ENCODE data around the gene FLT1. TPM values are rescaled to one million over a fixed set of nuclear protein-coding genes. Genes with fewer than 3 reads are reported as not detected.

FLT1 gene
- polyA plus RNA-seq, 1 donor (not counting 4 experiments of a cell fraction or from before 2014, with no cell fraction given): 0.01 TPM

DNA sequence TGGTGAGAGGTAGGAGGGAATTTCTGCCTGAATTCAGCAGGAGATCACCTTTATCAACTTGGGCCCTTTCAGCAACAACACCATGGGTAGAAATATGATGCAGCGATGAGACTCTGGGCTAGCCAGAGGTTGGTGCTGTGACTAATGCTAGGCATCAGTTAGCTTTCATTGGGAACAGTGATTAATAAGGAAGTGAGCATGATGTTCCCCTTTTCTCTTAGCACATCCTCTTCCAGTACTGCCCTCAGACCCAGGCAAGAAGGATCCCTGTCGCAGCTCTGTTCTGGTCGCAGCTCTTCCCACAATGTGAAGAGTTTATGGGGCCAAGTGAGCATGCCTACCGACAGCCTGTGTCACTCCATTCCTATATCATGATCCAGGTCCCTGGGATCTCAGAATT lies 100.5 kb downstream of the FLT1 start:
- H3K27ac ChIP-seq (ENCODE audit: control insufficient read depth, insufficient read depth, low read length): no peak overlapping the region
- H3K4me2 ChIP-seq (ENCODE audit: control insufficient read depth, extremely low read depth, insufficient read depth, low read depth, low read length): no peak overlapping the region
- no peaks in the 10 kb centered on the region for H3K36me3 ChIP-seq (ENCODE audit: control insufficient read depth in 2 of 2, extremely low read depth in 1 of 2, insufficient read depth in 2 of 2, low read length in 2 of 2)
- H3K79me2 ChIP-seq (ENCODE audit: control insufficient read depth, insufficient read depth, low read length): no peaks in the 10 kb centered on the region
- no peak overlapping the region for H3K4me3 ChIP-seq (ENCODE audit: control insufficient read depth in 2 of 3, extremely low read depth in 1 of 3, insufficient read depth in 2 of 3, low read depth in 1 of 3, low read length in 3 of 3)
- DNase-seq (ENCODE audit: low read depth, low spot score) (no peak), FAIRE-seq (no peak)
- dilution Hi-C loops (cut with MboI; ENCODE audit: extremely low pct_ligation_motif_present, low sequenced_read_pairs): no loop called here
- no peak for TF ChIP-seq EZH2 (IDR thresholded peaks at IDR 0.05; ENCODE audit: low read length)
- TF ChIP-seq, protein P1, sequence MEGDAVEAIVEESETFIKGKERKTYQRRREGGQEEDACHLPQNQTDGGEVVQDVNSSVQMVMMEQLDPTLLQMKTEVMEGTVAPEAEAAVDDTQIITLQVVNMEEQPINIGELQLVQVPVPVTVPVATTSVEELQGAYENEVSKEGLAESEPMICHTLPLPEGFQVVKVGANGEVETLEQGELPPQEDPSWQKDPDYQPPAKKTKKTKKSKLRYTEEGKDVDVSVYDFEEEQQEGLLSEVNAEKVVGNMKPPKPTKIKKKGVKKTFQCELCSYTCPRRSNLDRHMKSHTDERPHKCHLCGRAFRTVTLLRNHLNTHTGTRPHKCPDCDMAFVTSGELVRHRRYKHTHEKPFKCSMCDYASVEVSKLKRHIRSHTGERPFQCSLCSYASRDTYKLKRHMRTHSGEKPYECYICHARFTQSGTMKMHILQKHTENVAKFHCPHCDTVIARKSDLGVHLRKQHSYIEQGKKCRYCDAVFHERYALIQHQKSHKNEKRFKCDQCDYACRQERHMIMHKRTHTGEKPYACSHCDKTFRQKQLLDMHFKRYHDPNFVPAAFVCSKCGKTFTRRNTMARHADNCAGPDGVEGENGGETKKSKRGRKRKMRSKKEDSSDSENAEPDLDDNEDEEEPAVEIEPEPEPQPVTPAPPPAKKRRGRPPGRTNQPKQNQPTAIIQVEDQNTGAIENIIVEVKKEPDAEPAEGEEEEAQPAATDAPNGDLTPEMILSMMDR (optimal IDR thresholded peaks at IDR 0.05 in 1 of 3, IDR thresholded peaks at IDR 0.05 in 1 of 3, conservative IDR thresholded peaks at IDR 0.05 in 1 of 3; ENCODE audit: extremely low read depth in 1 of 3, insufficient read depth in 2 of 3, low read length in 3 of 3): no peak
- peaks cover under 1% of the 10 kb centered on the region for H3K27me3 ChIP-seq (ENCODE audit: control insufficient read depth, extremely low read depth, insufficient read depth, low read length)
- no peaks in the 10 kb centered on the region for H4K20me1 ChIP-seq (ENCODE audit: control insufficient read depth, extremely low read depth, insufficient read depth, low read length)
- no peaks in the 10 kb centered on the region for H3K9me1 ChIP-seq (ENCODE audit: control insufficient read depth, extremely low read depth, insufficient read depth, low read length)
- H3K9ac ChIP-seq (ENCODE audit: control insufficient read depth, extremely low read depth, insufficient read depth, low read length): no peak overlapping the region
- no peak overlapping the region for H2AFZ ChIP-seq (ENCODE audit: control insufficient read depth, low read length)
- H3K4me1 ChIP-seq (ENCODE audit: control insufficient read depth, extremely low read depth, insufficient read depth, low read length): no peaks in the 10 kb centered on the region
- H3K9me3 ChIP-seq (ENCODE audit: control insufficient read depth, low read depth, low read length): no peaks in the 10 kb centered on the region

DNA sequence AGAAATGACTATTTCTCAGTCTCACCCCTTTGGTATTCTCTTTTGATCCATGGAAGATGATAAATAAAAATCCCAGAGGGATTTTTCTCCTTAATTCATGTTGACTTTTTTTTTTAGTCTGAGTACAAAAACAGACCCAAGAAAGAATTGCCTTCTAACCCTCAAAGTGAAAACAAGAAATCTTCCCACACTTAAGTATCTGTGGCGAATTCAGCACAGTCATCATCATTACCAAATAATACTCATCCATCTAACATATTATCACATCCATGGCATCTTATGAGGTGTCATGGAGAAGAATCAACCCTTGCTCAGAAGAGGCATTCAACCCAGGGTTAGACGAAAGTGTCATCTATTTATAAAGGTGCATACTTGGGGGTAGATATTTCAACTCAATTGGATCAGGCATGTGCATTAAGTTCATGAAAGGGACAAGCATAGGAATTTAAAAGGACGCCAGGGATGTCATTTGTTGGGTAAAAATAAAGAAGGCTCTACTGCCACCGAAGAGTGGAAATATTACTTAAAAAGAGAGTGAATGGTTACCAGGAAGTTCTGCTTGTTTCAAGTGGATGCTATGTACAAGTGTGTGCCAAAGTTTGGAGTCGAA lies 101.9 kb downstream of the FLT1 start:
- no peak overlapping the region for H3K4me3 ChIP-seq (ENCODE audit: control insufficient read depth in 2 of 3, extremely low read depth in 1 of 3, insufficient read depth in 2 of 3, low read depth in 1 of 3, low read length in 3 of 3)
- H3K27me3 ChIP-seq (ENCODE audit: control insufficient read depth, extremely low read depth, insufficient read depth, low read length): peaks cover 3% of the 10 kb centered on the region
- H3K4me2 ChIP-seq (ENCODE audit: control insufficient read depth, extremely low read depth, insufficient read depth, low read depth, low read length): no peak overlapping the region
- FAIRE-seq: no peak
- H3K9me1 ChIP-seq (ENCODE audit: control insufficient read depth, extremely low read depth, insufficient read depth, low read length): no peaks in the 10 kb centered on the region
- no peak overlapping the region for H3K27ac ChIP-seq (ENCODE audit: control insufficient read depth, insufficient read depth, low read length)
- no peaks in the 10 kb centered on the region for H3K4me1 ChIP-seq (ENCODE audit: control insufficient read depth, extremely low read depth, insufficient read depth, low read length)
- H2AFZ ChIP-seq (ENCODE audit: control insufficient read depth, low read length): no peak overlapping the region
- H3K9me3 ChIP-seq (ENCODE audit: control insufficient read depth, low read depth, low read length): no peaks in the 10 kb centered on the region
- dilution Hi-C loops (cut with MboI; ENCODE audit: extremely low pct_ligation_motif_present, low sequenced_read_pairs): no loop called here
- H4K20me1 ChIP-seq (ENCODE audit: control insufficient read depth, extremely low read depth, insufficient read depth, low read length): no peaks in the 10 kb centered on the region
- H3K9ac ChIP-seq (ENCODE audit: control insufficient read depth, extremely low read depth, insufficient read depth, low read length): no peak overlapping the region
- H3K79me2 ChIP-seq (ENCODE audit: control insufficient read depth, insufficient read depth, low read length): no peaks in the 10 kb centered on the region
- no peak for DNase-seq (ENCODE audit: low read depth, low spot score)
- no peaks in the 10 kb centered on the region for H3K36me3 ChIP-seq (ENCODE audit: control insufficient read depth in 2 of 2, extremely low read depth in 1 of 2, insufficient read depth in 2 of 2, low read length in 2 of 2)
- TF ChIP-seq, protein P1 (optimal IDR thresholded peaks at IDR 0.05 in 1 of 3, IDR thresholded peaks at IDR 0.05 in 1 of 3, conservative IDR thresholded peaks at IDR 0.05 in 1 of 3; ENCODE audit: extremely low read depth in 1 of 3, insufficient read depth in 2 of 3, low read length in 3 of 3): no peak
